GM12874 (cell line): ENCODE data around the gene PATJ.

Experiments
- CTCF ChIP-seq: IDR thresholded peaks from 2 replicates; pipeline ENCODE4 v1.5.1; 2011; ENCODE audit warnings: low read depth, mild to moderate bottlenecking, control low read depth, low read length, moderate library complexity; ENCODE audit not compliant: insufficient read depth

PATJ gene

GRCh38 chr1:62057641-62058290 lies 315.5 kb downstream of the PATJ start:
- TF ChIP-seq CTCF = no peak

GRCh38 chr1:62058956-62059355 lies 316.7 kb downstream of the PATJ start:
- TF ChIP-seq CTCF = no peak

- no peak for TF ChIP-seq CTCF
These were observed 319.8 kb downstream of the PATJ start for GRCh38 chr1:62062087-62062486.

- TF ChIP-seq CTCF = no peak
These were observed 322.6 kb downstream of the PATJ start for GRCh38 chr1:62064829-62065407.

GRCh38 chr1:62066713-62067112 lies 324.4 kb downstream of the PATJ start:
- TF ChIP-seq CTCF = no peak

- no peak for TF ChIP-seq CTCF
These were observed 326.1 kb downstream of the PATJ start for GRCh38 chr1:62068416-62068843.

GRCh38 chr1:62068978-62069377 lies 326.7 kb downstream of the PATJ start:
- no peak for TF ChIP-seq CTCF
